ENCODE data around the gene THADA.
"Not testable (repeated sequence)": the region's sequence is repeated elsewhere in the genome, so short reads cannot be mapped to it uniquely, and the experiment has no call there.

THADA gene

DNA sequence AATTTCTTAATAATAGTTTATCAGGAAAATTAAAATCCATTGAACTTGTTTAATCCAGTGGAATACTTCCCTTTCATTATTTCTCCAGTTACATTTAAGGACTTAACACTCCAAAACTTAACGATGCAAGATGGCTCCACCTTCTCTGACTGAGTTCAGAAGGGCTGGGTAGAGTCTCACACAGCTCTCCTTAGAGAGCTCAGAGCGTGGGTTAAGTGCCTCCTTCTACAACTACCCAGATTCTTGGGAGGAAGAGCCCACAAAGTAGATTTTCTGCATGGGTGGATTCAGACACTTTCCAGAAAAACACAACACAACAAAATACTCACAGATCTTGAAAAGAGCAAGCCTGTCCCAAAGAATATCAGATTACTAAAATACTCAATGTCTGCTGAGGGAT, 130.6 kb downstream of the THADA start:
- no peak for DNase-seq (ENCODE audit: low spot score)

- no peak for DNase-seq (ENCODE audit: low spot score)
Observed at GRCh38 chr2:43464590-43464989, 131.2 kb downstream of the THADA start.

GRCh38 chr2:43462866-43463641, 132.8 kb downstream of the THADA start:
- peak; percentile 48 for DNase-seq (ENCODE audit: low spot score)

DNA sequence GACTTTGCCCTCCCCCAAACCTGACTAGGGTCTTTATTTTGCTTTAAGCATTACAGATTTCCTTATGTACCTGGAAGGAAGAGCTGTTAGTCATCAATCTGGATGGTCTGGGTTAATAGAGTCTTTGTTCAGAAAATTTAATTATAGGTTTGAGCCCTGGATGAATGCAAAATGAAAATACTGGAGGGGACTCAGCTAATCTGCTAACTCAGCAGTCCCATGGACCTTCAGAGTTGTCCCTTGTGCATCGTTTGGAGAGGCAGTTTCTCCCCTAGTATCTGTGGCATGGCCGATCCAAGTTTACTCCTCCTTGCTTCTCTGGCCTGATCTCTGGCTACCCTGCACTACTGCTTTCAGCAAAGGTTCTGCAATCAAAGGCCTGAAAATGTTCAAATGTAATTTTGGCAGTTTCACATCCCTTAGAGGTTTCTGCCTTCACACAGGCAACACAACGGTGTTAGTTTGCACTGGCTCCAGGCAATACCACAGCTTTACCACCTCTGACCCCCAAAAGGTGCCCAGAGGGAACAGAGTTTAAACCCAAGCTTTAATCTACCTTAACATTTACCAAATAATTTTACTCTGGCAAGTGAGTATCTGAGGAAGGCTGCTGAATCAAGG, 134.3 kb downstream of the THADA start:
- no peak for DNase-seq (ENCODE audit: low spot score)

DNA sequence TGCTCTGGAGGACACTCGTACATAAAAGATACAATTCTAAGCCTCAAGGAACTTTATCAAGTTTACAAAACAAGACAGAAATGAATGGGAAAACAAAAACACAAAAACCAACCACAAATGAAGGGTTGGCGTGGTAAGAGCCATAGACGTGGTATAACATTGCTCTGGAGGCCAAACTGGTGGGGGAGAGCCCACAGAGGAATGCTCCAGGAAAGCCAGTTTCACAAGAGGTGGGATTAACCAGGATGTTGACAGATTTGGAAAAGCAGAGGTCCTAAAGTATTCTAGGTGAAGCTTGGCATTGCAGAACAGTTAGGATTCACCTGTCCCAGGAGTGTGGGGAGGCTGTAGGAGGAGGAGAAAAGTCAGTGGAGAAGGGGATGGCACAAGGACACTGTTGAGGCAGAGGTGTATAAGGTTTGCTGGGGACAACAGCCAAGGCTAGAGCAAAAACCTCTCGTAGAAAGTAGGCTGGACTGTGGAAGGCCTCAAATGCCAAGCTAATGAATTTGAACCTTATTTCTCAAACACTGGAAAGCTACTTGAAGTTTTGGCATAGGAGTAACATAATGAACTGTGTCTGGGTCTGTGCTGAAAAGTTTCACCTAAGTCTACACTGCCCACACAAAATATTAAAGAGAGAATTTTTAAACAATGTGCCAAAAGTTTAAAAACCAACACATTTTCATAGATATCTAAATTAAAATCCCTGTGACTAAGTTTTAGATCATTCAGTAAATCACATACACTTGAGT, 135.1 kb downstream of the THADA start:
- DNase-seq (ENCODE audit: low spot score) = no peak

DNA sequence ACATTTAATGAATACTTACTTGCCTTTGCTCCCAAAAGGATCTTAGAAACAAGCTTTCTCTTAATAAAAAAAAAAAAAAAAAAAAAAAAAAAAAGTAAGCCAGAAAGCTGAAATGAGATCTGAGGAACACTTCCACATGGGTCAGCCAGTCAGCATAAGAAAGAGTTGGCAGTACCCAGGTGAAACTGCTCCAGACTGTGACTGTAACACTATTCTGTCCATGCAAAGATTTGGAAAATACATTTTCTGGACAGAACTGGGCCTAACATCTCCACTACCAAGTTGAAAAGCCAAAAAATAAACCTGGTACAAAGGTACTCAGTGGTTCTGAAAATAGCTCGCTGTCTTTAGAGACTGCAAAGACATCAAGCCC, 135.7 kb downstream of the THADA start:
- DNase-seq (ENCODE audit: low spot score) = no peak

DNA sequence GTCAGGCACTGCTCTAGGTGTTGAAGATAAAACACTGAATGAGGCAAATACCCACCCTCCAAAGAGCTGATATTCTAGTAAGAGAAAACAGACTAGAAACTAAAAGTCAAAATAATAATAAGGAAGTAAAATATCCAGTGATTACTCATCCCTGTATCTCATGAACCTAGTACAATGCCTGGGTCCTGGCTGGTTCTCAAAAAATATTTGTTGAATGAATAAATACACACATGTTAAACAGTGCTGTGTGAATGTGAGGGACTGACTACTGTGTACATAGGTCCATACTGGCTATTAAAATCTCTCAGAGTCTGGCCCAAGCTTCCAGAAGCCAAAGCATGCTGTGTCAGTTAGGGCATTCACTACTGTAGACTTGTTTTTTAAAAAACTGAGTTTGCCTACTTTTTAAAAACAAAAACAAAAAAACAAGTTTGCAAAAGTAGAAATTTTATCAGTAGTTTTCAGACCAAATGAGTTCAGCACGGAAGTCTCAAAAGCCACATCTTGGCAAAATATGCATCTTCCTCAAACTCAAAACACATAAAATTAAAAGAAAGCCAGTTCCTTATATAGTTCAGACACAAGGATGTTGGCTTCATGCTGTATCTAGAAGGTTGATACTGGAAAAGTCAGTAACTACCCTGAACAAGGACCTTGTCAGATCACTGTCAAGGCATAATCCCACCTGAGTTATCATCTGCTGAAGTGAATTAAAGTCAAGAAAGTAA, 136.2 kb downstream of the THADA start:
- DNase-seq (ENCODE audit: low spot score) = no peak

DNA sequence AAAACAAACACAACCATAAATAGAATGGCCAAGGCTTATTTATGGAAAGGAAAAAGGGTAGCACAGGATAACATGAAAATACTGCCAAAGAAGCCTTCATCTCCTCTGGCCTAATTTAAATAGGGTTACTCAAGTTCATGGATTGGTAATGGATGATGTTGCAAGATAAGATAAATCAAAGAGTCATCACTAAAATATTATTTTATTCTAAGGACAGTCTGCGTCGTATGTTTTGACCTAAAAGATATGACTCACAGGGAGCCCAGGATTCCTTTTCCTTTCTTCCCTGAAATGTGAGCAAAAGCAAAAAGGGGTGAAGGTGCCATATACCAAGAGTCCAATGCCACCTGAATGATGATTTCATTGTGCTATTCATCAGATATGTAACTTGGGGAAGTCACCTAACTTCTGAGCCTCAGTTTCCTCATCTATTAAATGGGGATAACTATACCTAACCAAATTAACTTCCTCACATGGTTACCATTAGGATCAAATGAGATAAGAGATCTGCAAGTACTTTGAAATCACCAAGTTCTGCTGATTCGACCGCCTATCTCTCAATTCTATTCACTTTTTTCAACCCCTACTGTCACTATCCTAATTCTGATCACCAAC, 137.7 kb downstream of the THADA start:
- DNase-seq (ENCODE audit: low spot score) = no peak

DNA sequence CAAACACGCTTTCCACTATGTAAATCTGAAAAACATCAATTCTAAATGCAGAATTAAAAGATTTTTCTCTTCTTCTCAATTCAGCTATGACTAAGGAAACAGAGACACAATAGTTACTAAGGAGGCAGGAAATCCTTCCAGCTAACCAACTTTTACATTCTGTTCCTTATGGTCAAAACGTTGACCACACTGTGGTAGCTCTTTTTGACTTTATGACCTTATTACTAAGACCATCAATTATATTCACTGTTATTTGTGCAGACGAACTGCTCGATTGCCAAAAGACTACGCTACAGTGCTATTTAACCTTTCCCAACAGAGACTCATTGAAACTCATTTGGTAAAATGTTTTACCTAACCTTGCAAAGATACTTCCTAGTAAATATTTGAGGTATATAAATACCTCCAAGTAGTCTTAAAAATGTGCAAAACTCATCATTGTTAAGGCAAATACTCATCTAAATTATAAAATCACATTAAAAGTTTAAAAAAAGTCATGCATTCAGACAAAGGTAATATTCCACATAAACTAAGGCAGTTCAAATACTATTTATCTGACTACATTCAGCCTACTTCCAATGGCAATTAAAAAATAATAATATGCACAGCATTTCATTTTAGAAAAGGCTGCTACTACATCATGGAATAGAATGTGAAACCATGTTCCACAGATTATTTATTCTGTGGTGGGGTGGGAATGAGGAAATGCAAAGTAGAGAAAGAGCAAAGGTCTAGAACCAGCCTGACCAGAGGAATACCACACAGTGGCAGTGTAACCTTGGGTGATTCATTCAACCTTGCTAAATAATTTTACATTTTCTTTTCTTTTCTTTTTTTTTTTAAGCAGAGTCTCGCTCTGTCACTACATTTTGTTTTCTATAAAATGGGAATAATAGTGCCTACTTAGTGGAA, 139.9 kb downstream of the THADA start:
- no peak for DNase-seq (ENCODE audit: low spot score)

DNA sequence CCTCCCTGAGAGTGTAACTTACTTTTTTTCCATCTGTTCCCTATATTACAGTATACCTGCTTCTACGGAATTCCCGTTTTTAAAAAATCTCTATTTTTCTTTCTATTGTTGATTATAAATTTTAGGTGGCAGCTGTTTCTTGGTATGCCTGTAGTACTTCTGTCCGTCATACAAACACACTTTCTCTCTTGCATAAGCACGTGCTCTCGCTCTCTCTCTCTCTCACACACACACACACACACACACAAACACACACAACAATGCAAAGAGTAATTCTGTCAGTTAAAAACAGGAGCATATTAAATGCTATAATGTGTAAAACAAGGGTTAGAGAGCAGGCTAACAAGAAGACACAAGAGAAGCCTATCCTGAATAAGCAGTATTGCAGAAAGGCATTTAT, 140.5 kb downstream of the THADA start:
- no peak for DNase-seq (ENCODE audit: low spot score)

- DNase-seq (ENCODE audit: low spot score) = no peak
Observed at GRCh38 chr2:43454791-43455190, 141.0 kb downstream of the THADA start.

DNA sequence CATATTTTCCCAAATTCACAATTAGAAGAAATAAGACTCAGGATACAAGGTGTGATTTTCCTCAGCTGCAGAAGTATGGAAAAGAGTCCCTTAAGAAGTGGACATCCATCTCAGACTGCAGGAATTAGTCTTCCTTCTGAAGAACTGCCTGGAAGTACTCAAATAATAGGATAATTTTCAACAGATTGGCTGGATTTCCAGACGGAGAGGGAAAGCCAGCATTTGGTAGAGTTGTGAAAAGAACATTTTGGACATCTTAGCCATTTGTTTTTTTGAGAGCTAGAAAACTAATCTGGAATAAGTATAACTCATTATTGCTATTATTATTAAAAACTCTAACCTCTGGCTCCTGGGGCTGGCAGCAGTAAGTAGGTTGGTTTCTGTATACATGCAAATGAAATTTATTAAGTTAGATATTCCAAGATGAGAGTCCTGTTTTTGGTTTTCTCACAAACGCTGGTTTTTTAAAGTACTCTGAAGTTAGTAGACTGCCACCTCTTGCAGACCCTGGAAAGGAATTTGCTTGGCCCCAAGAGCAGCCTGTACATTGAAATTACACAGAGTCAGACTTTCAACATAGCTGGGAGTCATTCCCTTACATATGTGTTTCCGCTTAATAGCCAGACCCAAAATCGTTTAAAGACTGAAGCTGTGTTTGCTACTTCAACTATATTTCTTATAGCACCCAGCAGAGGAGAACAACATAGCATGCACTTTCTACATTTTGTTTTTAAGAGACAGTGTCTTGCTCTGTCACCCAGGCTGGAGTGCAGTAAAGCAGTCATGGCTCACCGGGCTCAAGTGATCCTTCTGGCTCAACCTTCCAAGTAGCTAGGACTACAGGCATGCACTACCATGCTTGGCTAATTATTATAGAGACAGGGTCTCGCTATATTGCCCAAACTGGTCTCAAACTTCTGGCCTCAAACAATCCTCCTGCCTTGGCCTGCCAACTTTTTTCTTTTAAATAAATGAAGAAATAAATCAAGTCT, 142.4 kb downstream of the THADA start:
- DNase-seq (ENCODE audit: low spot score) = no peak

- DNase-seq (ENCODE audit: low spot score) = no peak
Observed at GRCh38 chr2:43452318-43452731, 143.5 kb downstream of the THADA start.

DNA sequence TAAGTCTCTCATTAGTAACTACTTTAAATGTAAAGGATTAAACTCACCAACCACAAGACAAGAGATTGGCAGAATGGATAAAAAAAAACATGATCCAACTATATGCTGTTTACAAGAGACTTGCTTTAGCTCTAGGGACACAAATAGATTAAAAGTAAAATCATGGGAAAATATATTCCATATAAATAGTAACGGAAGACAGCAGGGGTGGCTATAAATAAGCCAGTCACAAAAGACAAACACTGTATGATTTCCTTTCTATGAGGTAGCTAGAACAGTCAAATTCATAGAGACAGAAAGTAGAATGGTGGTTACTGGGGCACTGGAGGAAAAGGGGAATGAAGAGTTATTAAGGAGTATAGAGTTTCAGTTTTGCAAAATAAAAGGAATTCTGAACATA, 145.2 kb downstream of the THADA start:
- no peak for DNase-seq (ENCODE audit: low spot score)

- DNase-seq (ENCODE audit: low spot score) = no peak
Observed at GRCh38 chr2:43448822-43449110, 147.1 kb downstream of the THADA start.

GRCh38 chr2:43448011-43448821, 147.6 kb downstream of the THADA start:
- DNase-seq (ENCODE audit: low spot score) = no peak

DNA sequence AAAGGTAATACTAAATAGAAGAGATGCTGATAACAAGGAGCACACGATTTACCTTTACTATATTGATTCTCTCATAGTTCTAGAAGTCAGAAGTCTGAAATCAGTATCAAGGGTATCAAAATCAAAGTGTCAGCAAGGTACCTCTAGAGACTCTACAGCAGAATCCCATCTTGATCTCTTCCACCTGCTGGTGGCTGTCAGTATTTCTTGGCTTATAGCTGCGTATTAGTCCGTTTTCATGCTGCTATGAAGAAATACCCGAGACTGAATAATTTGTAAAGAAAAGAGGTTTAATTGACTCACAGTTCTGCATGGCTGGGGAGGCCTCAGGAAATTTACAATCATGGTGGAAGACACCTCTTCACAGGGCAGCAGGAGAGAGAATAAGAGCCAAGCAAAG, 149.1 kb downstream of the THADA start:
- not testable (repeated sequence) for DNase-seq (ENCODE audit: low spot score)

DNA sequence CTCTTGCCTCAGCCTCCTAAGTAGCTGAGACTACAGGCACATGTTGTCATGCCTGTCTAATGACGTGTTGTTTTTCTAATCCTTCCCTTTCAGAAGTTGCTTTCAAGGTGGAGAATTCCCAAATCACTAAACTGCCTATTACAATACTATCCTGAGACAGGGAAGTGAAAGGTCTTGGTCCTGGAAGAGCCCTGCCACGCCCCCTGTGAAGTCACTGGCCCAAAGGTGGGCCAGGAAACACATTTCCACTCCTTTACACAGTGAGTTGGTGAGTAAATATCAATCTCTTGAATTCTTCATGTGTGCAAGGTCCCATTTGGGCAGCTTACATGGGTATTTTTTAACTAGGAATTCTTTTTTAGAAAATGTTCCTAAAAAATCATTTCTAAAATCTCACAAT, 150.1 kb downstream of the THADA start:
- no peak for DNase-seq (ENCODE audit: low spot score)

DNA sequence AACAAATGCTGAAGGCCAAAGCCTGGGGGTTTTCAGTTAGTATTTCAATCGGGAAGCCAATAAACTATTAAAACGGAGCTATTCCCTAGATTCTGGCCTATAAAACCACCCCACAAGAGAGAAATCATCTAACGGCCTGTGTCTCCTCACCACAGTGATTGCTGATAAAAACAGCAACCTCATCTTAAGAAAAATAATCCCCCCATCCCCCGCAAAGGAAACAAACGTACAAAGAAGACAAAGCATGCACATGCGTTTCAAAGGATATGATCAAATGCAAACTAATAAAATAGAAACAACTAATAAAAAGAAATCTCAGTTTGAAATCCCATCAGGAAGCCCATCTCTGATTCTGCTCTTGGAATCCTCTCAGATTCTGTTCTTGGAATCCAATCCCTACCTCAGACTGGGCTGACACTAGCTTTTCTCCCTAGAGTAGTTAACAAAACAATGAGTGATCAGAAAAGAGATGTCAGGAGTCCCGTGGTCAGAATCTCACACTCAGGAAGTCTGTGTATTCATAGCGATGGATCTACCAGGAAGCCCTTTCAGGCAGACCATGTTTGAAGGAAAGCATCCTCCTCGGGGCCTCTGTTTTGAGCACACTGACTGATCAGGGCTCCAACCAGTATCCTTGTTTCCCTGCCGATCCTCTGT, 150.7 kb downstream of the THADA start:
- DNase-seq (ENCODE audit: low spot score) = no peak
